GM06990 (cell line): Measurements from ENCODE around the gene CRAT.

Experiments used
- DNase-seq: peaks from one replicate; pipeline ENCODE4 v3.0.0-alpha.2; 2011; ENCODE audit not compliant: insufficient read length; ENCODE audit errors: extremely low read depth
- H3K27me3 ChIP-seq: replicated peaks from 2 replicates; pipeline ENCODE4 v1.6.0; 2011; ENCODE audit warnings: low read length; ENCODE audit not compliant: control insufficient read depth, insufficient read depth
- H3K36me3 ChIP-seq: 2 replicates; pipeline ENCODE4 v1.5.1; 2011; ENCODE audit warnings: low read length; ENCODE audit not compliant: control insufficient read depth, insufficient read depth
- H3K4me3 ChIP-seq: replicated peaks from 2 replicates; pipeline ENCODE4 v1.5.1; 2011; ENCODE audit warnings: low read depth, mild to moderate bottlenecking, control low read depth, low read length
- CTCF ChIP-seq: IDR thresholded peaks from 2 replicates; pipeline ENCODE4 v1.5.1; 2011; ENCODE audit warnings: low read length, control low read depth, mild to moderate bottlenecking, inconsistent platforms; ENCODE audit not compliant: insufficient read depth, poor library complexity, severe bottlenecking

CRAT gene

GRCh38 chr9:129110740-129111527, at the start of gene CRAT, which contains the start of gene PTPA:
TSS of gene CRAT (minus strand) at chr9:129110793. CDS start at chr9:129110509, 284 bp downstream.
TSS of gene PTPA (plus strand) at chr9:129111415. CDS start at chr9:129111601, 186 bp downstream.
- no peaks in the 10 kb centered on the region for H3K36me3 ChIP-seq
- DNase-seq, result peak; percentile 95
- peak within 1 kb of the TSS; percentile 78 for H3K4me3 ChIP-seq
- no peak for TF ChIP-seq CTCF
- H3K27me3 ChIP-seq, result no peaks in the 10 kb centered on the region

GRCh38 chr9:129156163-129156562, 45.6 kb upstream of the CRAT start:
- Histone ChIP-seq H3K27me3 (no peaks in the 10 kb centered on the region), H3K4me3 (no peak overlapping the region), H3K36me3 (no peaks in the 10 kb centered on the region; the same call in 1 of the 2 replicates)
- no peak for DNase-seq
- no peak for TF ChIP-seq CTCF

- no peaks in the 10 kb centered on the region; the same call in 1 of the 2 replicates for H3K36me3 ChIP-seq
- no peak for TF ChIP-seq CTCF
- DNase-seq, result no peak
- no peak overlapping the region for H3K4me3 ChIP-seq
- no peaks in the 10 kb centered on the region for H3K27me3 ChIP-seq
Measured at GRCh38 chr9:129154866-129155477, 44.4 kb upstream of the CRAT start.

DNA sequence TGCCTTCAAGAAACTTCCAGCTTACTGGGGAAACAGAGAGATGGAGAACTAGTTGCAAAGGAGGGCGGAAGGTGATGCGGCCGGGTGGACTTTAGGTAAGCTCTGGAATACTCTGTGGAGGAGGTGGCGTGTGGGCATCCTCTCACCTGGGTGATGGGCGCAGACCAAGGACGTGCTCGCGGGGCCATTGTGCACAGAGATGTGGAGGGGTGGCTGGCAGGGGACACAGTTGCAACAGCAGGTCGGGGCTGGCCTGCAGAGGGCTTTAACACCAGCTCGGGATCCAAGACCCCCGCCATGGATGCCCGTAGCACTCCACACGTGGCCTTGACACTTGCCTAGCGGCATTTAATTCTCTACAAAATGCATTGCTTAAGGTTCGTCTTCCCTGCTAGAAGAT, 40.9 kb upstream of the CRAT start:
- no peak for TF ChIP-seq CTCF
- DNase-seq, result no peak
- H3K36me3 ChIP-seq, result peaks cover 2% of the 10 kb centered on the region
- no peak overlapping the region for H3K4me3 ChIP-seq
- H3K27me3 ChIP-seq, result no peaks in the 10 kb centered on the region

- Histone ChIP-seq H3K4me3 (no peak overlapping the region), H3K27me3 (no peaks in the 10 kb centered on the region), H3K36me3 (peaks cover 2% of the 10 kb centered on the region)
- no peak for DNase-seq
- no peak for TF ChIP-seq CTCF
Measured at GRCh38 chr9:129150672-129151211, 40.1 kb upstream of the CRAT start.
